HCT116 (cell line): Measurements from ENCODE around the gene CHRNA4. TPM values are rescaled to one million over a fixed set of nuclear protein-coding genes. Genes with fewer than 3 reads are reported as not detected.

Source experiments
- ATAC-seq: fragments of 200-7000 bp; cut with Tn5 transposase; 2 replicates; pipeline ENCODE4 v1.9.1; 2020; ENCODE audit warnings: mild to moderate bottlenecking, moderate library complexity
- BruUV-seq: library from RNA; stranded (reverse); fragments of 400-500 nt; replicated peaks from 2 replicates; lab custom pipeline; 2021; lab: Mats Ljungman, UMichigan
- CTCF ChIA-PET: fragments of 300-600 bp; sonication (Branson Sonifier 250); formaldehyde crosslinking; loops from one replicate; lab custom pipeline; 2021; ENCODE audit warnings: antibody characterized with exemption; lab: Charles Lee
- POLR2A ChIA-PET: fragments of 300-600, 350-600 bp; sonication (Branson Sonifier 250); formaldehyde crosslinking; loops from one replicate; lab custom pipeline; 2021; ENCODE audit warnings: antibody characterized with exemption; lab: Charles Lee
- RAD21 ChIA-PET, 2 experiments: fragments of 300-600 bp; sonication (Branson Sonifier 250); formaldehyde crosslinking; loops; one replicate each; lab custom pipeline; 2023; ENCODE audit warnings: low total read pairs in 2 of 2; ENCODE audit not compliant: uncharacterized antibody in 2 of 2, unreplicated experiment in 2 of 2, low non-redundant PET in 1 of 2; lab: Charles Lee
- DNase-seq: peaks from one replicate; pipeline ENCODE4 v3.0.0-alpha.2; 2010; ENCODE audit warnings: low read depth, low spot score
- H2AFZ ChIP-seq: fragments of 200-600 bp; shearing (Covaris generic), sonication (generic); 2 replicates; pipeline ENCODE4 v1.6.1; 2017; ENCODE audit warnings: low read depth, mixed run types, mixed read lengths, antibody characterized with exemption, low read length; ENCODE audit not compliant: poor library complexity, severe bottlenecking
- H3K27ac ChIP-seq: 2 replicates; pipeline ENCODE4 v1.5.1; 2012; ENCODE audit warnings: low read depth, low read length
- H3K27me3 ChIP-seq: fragments of 200-600 bp; sonication (generic); 2 replicates; pipeline ENCODE4 v1.6.1; 2016; ENCODE audit warnings: mixed run types, low read length, mixed read lengths; ENCODE audit not compliant: insufficient read depth
- H3K36me3 ChIP-seq, 2 experiments: fragments of 200-500 bp in 1 of 2; fragments of 200-600 bp in 1 of 2; sonication (Bioruptor generic) in 1 of 2; sonication (generic) in 1 of 2; 2 replicates each; pipeline versions ENCODE4 v1.5.1 to v1.6.1; 2014 to 2016; ENCODE audit warnings: low read length in 2 of 2, inconsistent platforms in 1 of 2, mixed read lengths in 1 of 2, mixed run types in 1 of 2; ENCODE audit not compliant: insufficient read depth in 2 of 2, control insufficient read depth in 1 of 2
- H3K4me1 ChIP-seq, 2 experiments: fragments of 200-600 bp in 1 of 2; sonication (generic) in 1 of 2; 2 replicates each; pipeline versions ENCODE4 v1.5.1 to v1.6.1; 2012 to 2017; ENCODE audit warnings: low read length in 2 of 2, inconsistent platforms in 1 of 2, mild to moderate bottlenecking in 1 of 2, mixed read lengths in 1 of 2, mixed run types in 1 of 2, moderate library complexity in 1 of 2; ENCODE audit not compliant: insufficient read depth in 2 of 2, control insufficient read depth in 1 of 2
- H3K4me2 ChIP-seq: fragments of 200-600 bp; sonication (generic); 2 replicates; pipeline ENCODE4 v1.6.1; 2017; ENCODE audit warnings: mixed run types, low read length, mixed read lengths
- H3K4me3 ChIP-seq, 2 experiments: fragments of 200-600 bp in 1 of 2; sonication (generic) in 1 of 2; replicated peaks in 1 of 2; 2 replicates each; pipeline ENCODE4 v1.5.1; 2011 to 2016; ENCODE audit warnings: low read length in 2 of 2, control low read depth in 1 of 2, low read depth in 1 of 2, mild to moderate bottlenecking in 1 of 2, mixed read lengths in 1 of 2, mixed run types in 1 of 2
- H3K79me2 ChIP-seq: fragments of 200-600 bp; sonication (generic); 2 replicates; pipeline ENCODE4 v1.6.1; 2017; ENCODE audit warnings: mild to moderate bottlenecking, mixed run types, low read length, moderate library complexity, mixed read lengths; ENCODE audit not compliant: insufficient read depth
- H3K9ac ChIP-seq: fragments of 200-600 bp; sonication (generic); 2 replicates; pipeline ENCODE4 v1.6.1; 2016; ENCODE audit warnings: low read length, mixed read lengths
- H3K9me2 ChIP-seq: fragments of 200-600 bp; sonication (generic), shearing (Covaris generic); 2 replicates; pipeline ENCODE4 v1.6.1; 2017; ENCODE audit warnings: mixed run types, mild to moderate bottlenecking, moderate library complexity; ENCODE audit not compliant: insufficient read depth
- H3K9me3 ChIP-seq, 2 experiments: fragments of 200-500 bp in 1 of 2; fragments of 200-600 bp in 1 of 2; sonication (Bioruptor generic) in 1 of 2; sonication (generic) in 1 of 2; 2 replicates each; pipeline ENCODE4 v1.6.1; 2014 to 2017; ENCODE audit warnings: low read length in 2 of 2, mixed read lengths in 2 of 2, inconsistent platforms in 1 of 2, low read depth in 1 of 2, mild to moderate bottlenecking in 1 of 2, mixed run types in 1 of 2, moderate library complexity in 1 of 2; ENCODE audit not compliant: control insufficient read depth in 1 of 2, insufficient read depth in 1 of 2
- H4K20me1 ChIP-seq: fragments of 200-600 bp; sonication (generic), shearing (Covaris generic); 2 replicates; pipeline ENCODE4 v1.6.1; 2017; ENCODE audit warnings: mixed run types, mild to moderate bottlenecking, moderate library complexity; ENCODE audit not compliant: insufficient read depth
- CBX3 ChIP-seq: IDR thresholded peaks from 2 replicates; pipeline ENCODE4 v1.6.1; 2012; ENCODE audit warnings: low read depth
- CEBPB ChIP-seq: IDR thresholded peaks from 2 replicates; pipeline ENCODE4 v1.6.1; 2012; ENCODE audit warnings: low read depth
- CTCF ChIP-seq, 3 experiments: fragments of 200-600 bp in 1 of 3; sonication (generic) in 1 of 3; IDR thresholded peaks in 2 of 3; conservative IDR thresholded peaks in 1 of 3; 2 replicates each; pipeline ENCODE4 v1.5.1; 2012 to 2017; ENCODE audit warnings: low read depth in 2 of 3, low read length in 2 of 3, antibody characterized with exemption in 1 of 3, borderline replicate concordance in 1 of 3, control low read depth in 1 of 3, mild to moderate bottlenecking in 1 of 3, mixed read lengths in 1 of 3, mixed run types in 1 of 3, moderate library complexity in 1 of 3; ENCODE audit not compliant: insufficient read depth in 1 of 3
- EGR1 ChIP-seq: IDR thresholded peaks from 2 replicates; pipeline ENCODE4 v1.6.1; 2012; ENCODE audit warnings: low read depth
- ELF1 ChIP-seq: IDR thresholded peaks from 2 replicates; pipeline ENCODE4 v1.6.1; 2012; ENCODE audit warnings: low read depth, borderline replicate concordance
- EZH2 ChIP-seq: fragments of 200-600 bp; sonication (generic); IDR thresholded peaks from 2 replicates; pipeline ENCODE4 v1.6.1; 2017; ENCODE audit warnings: antibody characterized with exemption, mixed run types
- EZH2phosphoT487 ChIP-seq: fragments of 200-600 bp; IDR thresholded peaks from 2 replicates; pipeline ENCODE4 v1.6.1; 2018; ENCODE audit warnings: antibody characterized with exemption, borderline replicate concordance
- FOSL1 ChIP-seq: IDR thresholded peaks from 2 replicates; pipeline ENCODE4 v1.6.1; 2012; ENCODE audit warnings: low read depth
- JUND ChIP-seq: IDR thresholded peaks from 2 replicates; pipeline ENCODE4 v1.6.1; 2012
- MAX ChIP-seq: IDR thresholded peaks from 2 replicates; pipeline ENCODE4 v1.6.1; 2012
- POLR2A ChIP-seq: IDR thresholded peaks from 2 replicates; pipeline ENCODE4 v1.7.0; 2011; ENCODE audit warnings: borderline replicate concordance; ENCODE audit not compliant: insufficient read depth, insufficient read length; ENCODE audit errors: extremely low read depth
- RAD21 ChIP-seq: IDR thresholded peaks from 2 replicates; pipeline ENCODE4 v1.6.1; 2012; ENCODE audit warnings: low read depth, mild to moderate bottlenecking
- REST ChIP-seq: IDR thresholded peaks from 2 replicates; pipeline ENCODE4 v1.6.1; 2012; ENCODE audit warnings: low read depth
- SIN3A ChIP-seq: IDR thresholded peaks from 2 replicates; pipeline ENCODE4 v1.6.1; 2012; ENCODE audit warnings: low read depth
- SP1 ChIP-seq: IDR thresholded peaks from 2 replicates; pipeline ENCODE4 v1.6.1; 2012; ENCODE audit warnings: low read depth
- TCF7L2 ChIP-seq: IDR thresholded peaks from 2 replicates; pipeline ENCODE4 v1.7.0; 2011; ENCODE audit warnings: borderline replicate concordance, inconsistent platforms; ENCODE audit not compliant: insufficient read depth, insufficient read length; ENCODE audit errors: extremely low read depth
- YY1 ChIP-seq: IDR thresholded peaks from 2 replicates; pipeline ENCODE4 v1.6.1; 2011; ENCODE audit warnings: low read length, low read depth, moderate library complexity, mild to moderate bottlenecking; ENCODE audit not compliant: insufficient replicate concordance; ENCODE audit errors: extremely low read depth
- ZFX ChIP-seq: fragments of 450-650 bp; IDR thresholded peaks from 2 replicates; pipeline ENCODE4 v1.6.1; 2017
- ZNF274 ChIP-seq: fragments of 200-500 bp; sonication (Bioruptor generic); IDR thresholded peaks from 2 replicates; pipeline ENCODE4 v1.6.1; 2014; ENCODE audit warnings: mild to moderate bottlenecking, low read depth, low read length, inconsistent platforms
- intact Hi-C: fragments of 100-400 bp; cut with micrococcal nuclease; formaldehyde crosslinking; loops from 2 replicates; pipeline ENCODE4 v1.10.0; 2022
- total RNA-seq: library from RNA; stranded (reverse); gene quantifications from one replicate; pipeline ENCODE4 v1.2.1, GENCODE V29; 2021; ENCODE audit not compliant: unreplicated experiment

Gene CHRNA4
- total RNA-seq, 1 experiment from 2014 or later = not detected

GRCh38 chr20:63308218-63308911 is 52.8 kb downstream of the CHRNA4 start:
- no TSS peak for BruUV-seq
- ATAC-seq = no peak
- no peaks in the 10 kb centered on the region for H3K9me3 ChIP-seq
- intact Hi-C loops = no loop called here
- H3K9me2 ChIP-seq = no peaks in the 10 kb centered on the region
- no peak overlapping the region for H2AFZ ChIP-seq
- no peaks in the 10 kb centered on the region for H4K20me1 ChIP-seq
- H3K27me3 ChIP-seq = 0 out of 2 replicates have a peak, but pooled peaks cover 7% of the 10 kb centered on the region
- ChIA-PET POLR2A (no interaction called here), RAD21 (interaction anchor here (2.2 to 2.3 kb wide), 2 partner anchors 74 kb away, joined by 5 to 9 read pairs; no protein-coding TSS in a partner anchor), CTCF (interaction anchor here (0.8 to 3.1 kb wide), 4 partner anchors 73 to 665 kb away, joined by 3 to 55 read pairs (median 5); no protein-coding TSS in a partner anchor)
- no peak overlapping the region for H3K4me2 ChIP-seq
- H3K27ac ChIP-seq = no peak overlapping the region
- H3K79me2 ChIP-seq = no peaks in the 10 kb centered on the region
- no peaks in the 10 kb centered on the region for H3K36me3 ChIP-seq
- no peak for TF ChIP-seq RAD21
- no peak for TF ChIP-seq SP1
- no peak for TF ChIP-seq FOSL1
- TF ChIP-seq POLR2A = no peak
- TF ChIP-seq ELF1 = no peak
- TF ChIP-seq REST = no peak
- no peak for TF ChIP-seq YY1
- TF ChIP-seq JUND = no peak
- TF ChIP-seq ZNF274 = no peak
- no peak for TF ChIP-seq SIN3A
- no peak for TF ChIP-seq EZH2
- TF ChIP-seq EGR1 = no peak
- TF ChIP-seq ZFX = no peak
- TF ChIP-seq CTCF (IDR thresholded peaks at IDR 0.05 in 2 of 3, conservative IDR thresholded peaks at IDR 0.05 in 1 of 3; ENCODE audit: borderline replicate concordance in 1 of 3, insufficient read depth in 1 of 3, low read depth in 2 of 3, low read length in 2 of 3) = no peak
- no peak for TF ChIP-seq CBX3
- TF ChIP-seq CEBPB = no peak
- TF ChIP-seq TCF7L2 = no peak
- no peak for TF ChIP-seq EZH2phosphoT487
- TF ChIP-seq MAX = no peak
- no peak overlapping the region for H3K9ac ChIP-seq
- no peak overlapping the region for H3K4me3 ChIP-seq
- DNase-seq = no peak
- no peaks in the 10 kb centered on the region for H3K4me1 ChIP-seq
